Glomerular visceral epithelial cell (primary cell): ENCODE data around the gene MYH1.

ENCODE experiments used
- DNase-seq: peaks from one replicate; pipeline ENCODE4 v3.0.0-alpha.2; 2016; ENCODE audit errors: extremely low spot score

Gene MYH1

GRCh38 chr17:10482252-10482651, 36.1 kb downstream of the MYH1 start:
- no peak for DNase-seq

GRCh38 chr17:10477701-10478100, 40.6 kb downstream of the MYH1 start:
- DNase-seq: no peak

GRCh38 chr17:10474536-10474935, 43.8 kb downstream of the MYH1 start:
- no peak for DNase-seq

- DNase-seq: no peak
Measured at GRCh38 chr17:10471858-10472257, 46.5 kb downstream of the MYH1 start.

- DNase-seq: no peak
Measured at GRCh38 chr17:10469459-10469858, 48.9 kb downstream of the MYH1 start, which contains the start of gene MYH4. Gene MYH4 (minus strand): TSS chr17:10469559. CDS start chr17:10466745, 2,814 bp downstream.

GRCh38 chr17:10463402-10463801, 54.9 kb downstream of the MYH1 start:
- no peak for DNase-seq

GRCh38 chr17:10460062-10460461, 58.3 kb downstream of the MYH1 start:
- no peak for DNase-seq

GRCh38 chr17:10458701-10459100, 59.6 kb downstream of the MYH1 start:
- no peak for DNase-seq

- no peak for DNase-seq
Measured at GRCh38 chr17:10457952-10458351, 60.4 kb downstream of the MYH1 start.

GRCh38 chr17:10447026-10447931, 71.1 kb downstream of the MYH1 start:
- DNase-seq: no peak
